H9 (cell line): ENCODE results near the gene USP20. TPM values are rescaled to one million over a fixed set of nuclear protein-coding genes. Genes with fewer than 3 reads are reported as not detected.

ENCODE experiments used
- DNase-seq: peaks from one replicate; pipeline ENCODE4 v3.0.0-alpha.2; 2017
- H2AFZ ChIP-seq: one replicate; pipeline ENCODE4 v1.6.1; 2013; ENCODE audit warnings: mild to moderate bottlenecking, low read length, control low read depth, moderate library complexity
- H2AK5ac ChIP-seq: 2 replicates; pipeline ENCODE4 v1.6.1; 2013; ENCODE audit warnings: low read length, control low read depth, mixed read lengths; ENCODE audit not compliant: insufficient read length
- H2BK120ac ChIP-seq: one replicate; pipeline ENCODE4 v1.6.1; 2013; ENCODE audit warnings: low read depth, mild to moderate bottlenecking, low read length, control low read depth, inconsistent platforms; ENCODE audit not compliant: poor library complexity, severe bottlenecking
- H2BK12ac ChIP-seq: 2 replicates; pipeline ENCODE4 v1.6.1; 2013; ENCODE audit warnings: low read length, control low read depth, mixed read lengths, low read depth; ENCODE audit not compliant: insufficient read length
- H2BK15ac ChIP-seq: 2 replicates; pipeline ENCODE4 v1.6.1; 2013; ENCODE audit warnings: low read depth, low read length, control low read depth
- H2BK20ac ChIP-seq: one replicate; pipeline ENCODE4 v1.6.1; 2013; ENCODE audit warnings: low read depth, mild to moderate bottlenecking, low read length, control low read depth, inconsistent platforms; ENCODE audit not compliant: poor library complexity, severe bottlenecking
- H2BK5ac ChIP-seq: 2 replicates; pipeline ENCODE4 v1.6.1; 2013; ENCODE audit warnings: low read length, control low read depth, mixed read lengths; ENCODE audit not compliant: insufficient read length
- H3K14ac ChIP-seq: 2 replicates; pipeline ENCODE4 v1.6.1; 2013; ENCODE audit warnings: low read length, control low read depth; ENCODE audit not compliant: insufficient read depth
- H3K18ac ChIP-seq: 2 replicates; pipeline ENCODE4 v1.6.1; 2013; ENCODE audit warnings: low read depth, mild to moderate bottlenecking, mixed read lengths, low read length, control low read depth; ENCODE audit not compliant: insufficient read length
- H3K23ac ChIP-seq: 2 replicates; pipeline ENCODE4 v1.6.1; 2013; ENCODE audit warnings: low read length, control low read depth, mixed read lengths, low read depth; ENCODE audit not compliant: insufficient read length
- H3K23me2 ChIP-seq: 2 replicates; pipeline ENCODE4 v1.6.1; 2013; ENCODE audit warnings: low read depth, mild to moderate bottlenecking, mixed read lengths, low read length, control low read depth; ENCODE audit not compliant: insufficient read length, poor library complexity, severe bottlenecking
- H3K27ac ChIP-seq: 2 replicates; pipeline ENCODE4 v1.5.1; 2013; ENCODE audit warnings: low read length, control low read depth, mixed read lengths, low read depth; ENCODE audit not compliant: insufficient read length
- H3K27me3 ChIP-seq: 2 replicates; pipeline ENCODE4 v1.6.1; 2013; ENCODE audit warnings: low read length, control low read depth, inconsistent platforms; ENCODE audit not compliant: insufficient read depth
- H3K4ac ChIP-seq: 2 replicates; pipeline ENCODE4 v1.6.1; 2013; ENCODE audit warnings: low read depth, mild to moderate bottlenecking, control low read depth, inconsistent platforms, low read length, moderate library complexity
- H3K4me1 ChIP-seq: 2 replicates; pipeline ENCODE4 v1.6.1; 2013; ENCODE audit warnings: low read length, control low read depth, inconsistent platforms; ENCODE audit not compliant: insufficient read depth
- H3K4me2 ChIP-seq: 2 replicates; pipeline ENCODE4 v1.6.1; 2013; ENCODE audit warnings: low read length, control low read depth, mixed read lengths; ENCODE audit not compliant: insufficient read length, insufficient read depth
- H3K56ac ChIP-seq: 2 replicates; pipeline ENCODE4 v1.6.1; 2013; ENCODE audit warnings: low read depth, mild to moderate bottlenecking, mixed read lengths, low read length, control low read depth; ENCODE audit not compliant: insufficient read length
- H3K79me1 ChIP-seq: 2 replicates; pipeline ENCODE4 v1.6.1; 2013; ENCODE audit warnings: low read depth, mild to moderate bottlenecking, moderate library complexity, low read length, control low read depth, inconsistent platforms; ENCODE audit not compliant: insufficient read depth, poor library complexity, severe bottlenecking
- H3K79me2 ChIP-seq: 2 replicates; pipeline ENCODE4 v1.6.1; 2013; ENCODE audit warnings: low read length, control low read depth, inconsistent platforms; ENCODE audit not compliant: insufficient read depth
- H3K9ac ChIP-seq: 2 replicates; pipeline ENCODE4 v1.6.1; 2013; ENCODE audit warnings: low read length, control low read depth, mixed read lengths; ENCODE audit not compliant: insufficient read length; ENCODE audit errors: extremely low read depth
- H3K9me3 ChIP-seq: one replicate; pipeline ENCODE4 v1.6.1; 2013; ENCODE audit warnings: low read depth, low read length, inconsistent platforms; ENCODE audit not compliant: control insufficient read depth
- H3T11ph ChIP-seq: one replicate; pipeline ENCODE4 v1.6.1; 2013; ENCODE audit warnings: mild to moderate bottlenecking, low read length, control low read depth, inconsistent platforms
- H4K20me1 ChIP-seq: one replicate; pipeline ENCODE4 v1.6.1; 2013; ENCODE audit not compliant: control insufficient read depth, insufficient read length, insufficient read depth
- H4K5ac ChIP-seq: 2 replicates; pipeline ENCODE4 v1.6.1; 2013; ENCODE audit warnings: low read depth, mild to moderate bottlenecking, mixed read lengths, low read length, control low read depth; ENCODE audit not compliant: insufficient read length
- H4K8ac ChIP-seq: replicated peaks from 2 replicates; pipeline ENCODE4 v1.6.1; 2013; ENCODE audit warnings: low read length, control low read depth, mixed read lengths, low read depth; ENCODE audit not compliant: insufficient read length
- H4K91ac ChIP-seq: 2 replicates; pipeline ENCODE4 v1.6.1; 2013; ENCODE audit warnings: low read depth, mild to moderate bottlenecking, moderate library complexity, mixed read lengths, low read length, control low read depth; ENCODE audit not compliant: insufficient read length
- H3K27ac Mint-ChIP-seq, 3 experiments: 2 replicates in 2 of 3; 3 replicates in 1 of 3; pipeline ENCODE4 v1.8.0; 2020 to 2021; ENCODE audit warnings: mixed read lengths in 3 of 3, mild to moderate bottlenecking in 1 of 3, moderate library complexity in 1 of 3
- H3K27me3 Mint-ChIP-seq: 2 replicates; pipeline ENCODE4 v1.8.0; 2021; ENCODE audit warnings: low read depth, mild to moderate bottlenecking, moderate library complexity, mixed read lengths
- H3K36me3 Mint-ChIP-seq, 3 experiments: 2 replicates in 2 of 3; 3 replicates in 1 of 3; pipeline ENCODE4 v1.8.0; 2020 to 2021; ENCODE audit warnings: low read depth in 3 of 3, mixed read lengths in 3 of 3; ENCODE audit not compliant: insufficient read depth in 1 of 3
- H3K4me1 Mint-ChIP-seq, 2 experiments: 2 replicates each; pipeline ENCODE4 v1.8.0; 2020; ENCODE audit warnings: mixed read lengths in 2 of 2
- H3K4me3 Mint-ChIP-seq, 2 experiments: 2 replicates in 1 of 2; 3 replicates in 1 of 2; pipeline ENCODE4 v1.8.0; 2020 to 2021; ENCODE audit warnings: mild to moderate bottlenecking in 2 of 2, mixed read lengths in 2 of 2, moderate library complexity in 1 of 2
- H3K9me3 Mint-ChIP-seq, 2 experiments: 2 replicates in 1 of 2; 3 replicates in 1 of 2; pipeline ENCODE4 v1.8.0; 2020; ENCODE audit warnings: mild to moderate bottlenecking in 2 of 2, mixed read lengths in 2 of 2, moderate library complexity in 1 of 2
- CTCF ChIP-seq: fragments of 200-600 bp; sonication (generic); conservative IDR thresholded peaks from 3 replicates; pipeline ENCODE4 v1.8.0; 2021; ENCODE audit warnings: antibody characterized with exemption, mild to moderate bottlenecking
- WGBS: extraction: QIAGEN DNeasy Blood & Tissue Kit; methylation state at CpG from one replicate; pipeline ENCODE4 v1.1.7; 2013; ENCODE audit warnings: missing lambda C conversion rate, low lambda C conversion rate, mixed read lengths; ENCODE audit not compliant: insufficient read length; ENCODE audit errors: extremely low coverage; 5-methylcytosine and 5-hydroxymethylcytosine counted together
- total RNA-seq: library from RNA; stranded (reverse); gene quantifications from 2 replicates; pipeline ENCODE4 v1.2.1, GENCODE V29; 2021

Gene USP20
- total RNA-seq, 1 experiment from 2014 or later, result 20.9 TPM

- no peak overlapping the region for H4K91ac ChIP-seq
- no peaks in the 10 kb centered on the region for H3K79me1 ChIP-seq
- H3T11ph ChIP-seq, result no peak overlapping the region
- no peaks in the 10 kb centered on the region for H3K4me1 ChIP-seq
- peak overlapping the region in 1 of 3 experiments; percentile 64; a peak in 3 of 7 replicates for H3K27ac Mint-ChIP-seq
- H3K14ac ChIP-seq, result no peak overlapping the region; the same call in 1 of the 2 replicates
- no peak overlapping the region for H2BK5ac ChIP-seq
- no peaks in the 10 kb centered on the region for H3K4me1 Mint-ChIP-seq
- TF ChIP-seq CTCF, result no peak
- no peaks in the 10 kb centered on the region for H4K20me1 ChIP-seq
- no peaks in the 10 kb centered on the region for H3K23me2 ChIP-seq
- H2BK20ac ChIP-seq, result no peak overlapping the region
- no peaks in the 10 kb centered on the region for H3K9me3 Mint-ChIP-seq
- no peak overlapping the region for H3K4ac ChIP-seq
- H3K79me2 ChIP-seq, result no peaks in the 10 kb centered on the region
- no peak overlapping the region for H2BK12ac ChIP-seq
- H2BK120ac ChIP-seq, result no peak overlapping the region
- H3K27ac ChIP-seq, result no peak overlapping the region
- H3K4me3 Mint-ChIP-seq, result no peak overlapping the region
- H3K18ac ChIP-seq, result no peak overlapping the region
- no peaks in the 10 kb centered on the region for H3K9me3 ChIP-seq
- H4K5ac ChIP-seq, result no peak overlapping the region
- peaks cover 0 to 28% (median 14%) of the 10 kb centered on the region in 3 experiments; a peak in 6 of 7 replicates for H3K36me3 Mint-ChIP-seq
- no peak for DNase-seq
- H3K9ac ChIP-seq, result no peak overlapping the region
- H3K56ac ChIP-seq, result no peak overlapping the region
- WGBS, result no CpG with 5 or more reads among the region's 4 CpGs
- no peak overlapping the region for H2AFZ ChIP-seq
- no peak overlapping the region for H3K23ac ChIP-seq
- H3K4me2 ChIP-seq, result no peak overlapping the region
- no peaks in the 10 kb centered on the region for H3K27me3 Mint-ChIP-seq
- no peak overlapping the region for H4K8ac ChIP-seq
- no peak overlapping the region for H2BK15ac ChIP-seq
- H3K27me3 ChIP-seq, result no peaks in the 10 kb centered on the region
- H2AK5ac ChIP-seq, result no peak overlapping the region
Measured at GRCh38 chr9:129848712-129849441, 13.6 kb downstream of the USP20 start.
